ENCODE measurements around the gene PTPRK. TPM values are rescaled to one million over a fixed set of nuclear protein-coding genes. Genes with fewer than 3 reads are reported as not detected.

Gene PTPRK
- total RNA-seq, 2 experiments from 2014 or later: 1.8 to 2.2 TPM

GRCh38 chr6:128305228-128305627, 215.2 kb downstream of the PTPRK start:
- Mint-ChIP-seq H3K9me3 (no peaks in the 10 kb centered on the region), H3K36me3 (no peaks in the 10 kb centered on the region), H3K27me3 (no peaks in the 10 kb centered on the region), H3K4me1 (ENCODE audit: low read depth) (no peaks in the 10 kb centered on the region), H3K4me3 (no peak overlapping the region), H3K27ac (no peak overlapping the region)
- DNase-seq: no peak
- ChIA-PET CTCF (no interaction called here), POLR2A (no interaction called here)
- intact Hi-C loops (cut with micrococcal nuclease): no loop called here

GRCh38 chr6:128303870-128304269, 216.5 kb downstream of the PTPRK start:
- H3K9me3 Mint-ChIP-seq: peaks cover 3% of the 10 kb centered on the region
- DNase-seq: no peak
- ChIA-PET POLR2A (no interaction called here), CTCF (interaction anchor here (1.5 kb wide), 1 partner anchor 24 kb away, joined by 3 read pairs; no protein-coding TSS in a partner anchor)
- H3K36me3 Mint-ChIP-seq: peaks cover 2% of the 10 kb centered on the region
- intact Hi-C loops (cut with micrococcal nuclease): no loop called here
- no peak overlapping the region for H3K4me3 Mint-ChIP-seq
- no peak overlapping the region for H3K27ac Mint-ChIP-seq
- H3K27me3 Mint-ChIP-seq: no peaks in the 10 kb centered on the region
- no peaks in the 10 kb centered on the region for H3K4me1 Mint-ChIP-seq (ENCODE audit: low read depth)

GRCh38 chr6:128302942-128303341, 217.5 kb downstream of the PTPRK start:
- Mint-ChIP-seq H3K27me3 (no peaks in the 10 kb centered on the region), H3K27ac (no peak overlapping the region), H3K4me3 (no peak overlapping the region), H3K4me1 (ENCODE audit: low read depth) (no peaks in the 10 kb centered on the region), H3K36me3 (peaks cover 2% of the 10 kb centered on the region), H3K9me3 (peaks cover 3% of the 10 kb centered on the region)
- ChIA-PET POLR2A (no interaction called here), CTCF (no interaction called here)
- intact Hi-C loops (cut with micrococcal nuclease): no loop called here
- no peak for DNase-seq

- POLR2A ChIA-PET: no interaction called here
- Mint-ChIP-seq H3K4me1 (ENCODE audit: low read depth) (no peaks in the 10 kb centered on the region), H3K27me3 (no peaks in the 10 kb centered on the region), H3K4me3 (no peak overlapping the region), H3K27ac (no peak overlapping the region), H3K9me3 (peaks cover 7% of the 10 kb centered on the region), H3K36me3 (peaks cover 5% of the 10 kb centered on the region)
- intact Hi-C loops (cut with micrococcal nuclease): no loop called here
- CTCF ChIA-PET: interaction anchor here (0.6 kb wide), 1 partner anchor 53 kb away, joined by 3 read pairs; no protein-coding TSS in a partner anchor
- no peak for DNase-seq
Measured at GRCh38 chr6:128295670-128296069, 224.7 kb downstream of the PTPRK start.

GRCh38 chr6:128290221-128290620, 230.2 kb downstream of the PTPRK start:
- Mint-ChIP-seq H3K27ac (no peak overlapping the region), H3K4me1 (ENCODE audit: low read depth) (no peaks in the 10 kb centered on the region), H3K4me3 (no peak overlapping the region), H3K9me3 (no peaks in the 10 kb centered on the region), H3K36me3 (no peaks in the 10 kb centered on the region), H3K27me3 (no peaks in the 10 kb centered on the region)
- CTCF ChIA-PET: no interaction called here
- intact Hi-C loops (cut with micrococcal nuclease): no loop called here
- DNase-seq: no peak
- POLR2A ChIA-PET: no interaction called here

GRCh38 chr6:128284128-128284527, 236.3 kb downstream of the PTPRK start:
- H3K4me1 Mint-ChIP-seq (ENCODE audit: low read depth): no peaks in the 10 kb centered on the region
- H3K36me3 Mint-ChIP-seq: no peaks in the 10 kb centered on the region
- POLR2A ChIA-PET: no interaction called here
- no peak overlapping the region for H3K4me3 Mint-ChIP-seq
- H3K27ac Mint-ChIP-seq: no peak overlapping the region
- no peaks in the 10 kb centered on the region for H3K27me3 Mint-ChIP-seq
- intact Hi-C loops (cut with micrococcal nuclease): no loop called here
- no peaks in the 10 kb centered on the region for H3K9me3 Mint-ChIP-seq
- CTCF ChIA-PET: no interaction called here
- no peak for DNase-seq

- Mint-ChIP-seq H3K4me1 (ENCODE audit: low read depth) (no peaks in the 10 kb centered on the region), H3K27ac (no peak overlapping the region), H3K4me3 (no peak overlapping the region), H3K36me3 (no peaks in the 10 kb centered on the region), H3K9me3 (no peaks in the 10 kb centered on the region), H3K27me3 (no peaks in the 10 kb centered on the region)
- ChIA-PET CTCF (interaction anchor here (1.1 kb wide), 1 partner anchor 428 kb away, joined by 3 read pairs; no protein-coding TSS in a partner anchor), POLR2A (no interaction called here)
- DNase-seq: no peak
- intact Hi-C loops (cut with micrococcal nuclease): no loop called here
Measured at GRCh38 chr6:128282961-128283360, 237.4 kb downstream of the PTPRK start.

GRCh38 chr6:128280960-128281359, 239.4 kb downstream of the PTPRK start:
- Mint-ChIP-seq H3K27me3 (no peaks in the 10 kb centered on the region), H3K27ac (no peak overlapping the region), H3K4me3 (no peak overlapping the region), H3K36me3 (no peaks in the 10 kb centered on the region), H3K9me3 (no peaks in the 10 kb centered on the region), H3K4me1 (ENCODE audit: low read depth) (no peaks in the 10 kb centered on the region)
- ChIA-PET POLR2A (no interaction called here), CTCF (no interaction called here)
- no peak for DNase-seq
- intact Hi-C loops (cut with micrococcal nuclease): no loop called here

- CTCF ChIA-PET: no interaction called here
- POLR2A ChIA-PET: no interaction called here
- no peaks in the 10 kb centered on the region for H3K27me3 Mint-ChIP-seq
- no peak overlapping the region for H3K27ac Mint-ChIP-seq
- peaks cover 4% of the 10 kb centered on the region for H3K4me1 Mint-ChIP-seq (ENCODE audit: low read depth)
- no peaks in the 10 kb centered on the region for H3K9me3 Mint-ChIP-seq
- H3K4me3 Mint-ChIP-seq: no peak overlapping the region
- DNase-seq: no peak
- intact Hi-C loops (cut with micrococcal nuclease): no loop called here
- H3K36me3 Mint-ChIP-seq: no peaks in the 10 kb centered on the region
Measured at GRCh38 chr6:128280066-128280465, 240.3 kb downstream of the PTPRK start.

- Mint-ChIP-seq H3K9me3 (no peaks in the 10 kb centered on the region), H3K36me3 (no peaks in the 10 kb centered on the region), H3K27me3 (no peaks in the 10 kb centered on the region), H3K27ac (no peak overlapping the region), H3K4me1 (ENCODE audit: low read depth) (peaks cover 6% of the 10 kb centered on the region), H3K4me3 (no peak overlapping the region)
- ChIA-PET POLR2A (no interaction called here), CTCF (interaction anchor here (0.7 kb wide), 1 partner anchor 424 kb away, joined by 5 read pairs; no protein-coding TSS in a partner anchor)
- intact Hi-C loops (cut with micrococcal nuclease): no loop called here
- DNase-seq: no peak
Measured at GRCh38 chr6:128278836-128279235, 241.6 kb downstream of the PTPRK start.

- no peak for DNase-seq
- no peaks in the 10 kb centered on the region for H3K36me3 Mint-ChIP-seq
- no peaks in the 10 kb centered on the region for H3K27me3 Mint-ChIP-seq
- CTCF ChIA-PET: no interaction called here
- H3K4me1 Mint-ChIP-seq (ENCODE audit: low read depth): peaks cover 6% of the 10 kb centered on the region
- H3K9me3 Mint-ChIP-seq: no peaks in the 10 kb centered on the region
- intact Hi-C loops (cut with micrococcal nuclease): no loop called here
- POLR2A ChIA-PET: no interaction called here
- no peak overlapping the region for H3K27ac Mint-ChIP-seq
- H3K4me3 Mint-ChIP-seq: no peak overlapping the region
Measured at GRCh38 chr6:128277379-128277778, 243.0 kb downstream of the PTPRK start.

- peaks cover 6% of the 10 kb centered on the region for H3K4me1 Mint-ChIP-seq (ENCODE audit: low read depth)
- H3K27ac Mint-ChIP-seq: no peak overlapping the region
- no peak overlapping the region for H3K4me3 Mint-ChIP-seq
- no peaks in the 10 kb centered on the region for H3K36me3 Mint-ChIP-seq
- POLR2A ChIA-PET: no interaction called here
- CTCF ChIA-PET: no interaction called here
- intact Hi-C loops (cut with micrococcal nuclease): no loop called here
- H3K9me3 Mint-ChIP-seq: no peaks in the 10 kb centered on the region
- H3K27me3 Mint-ChIP-seq: no peaks in the 10 kb centered on the region
- DNase-seq: no peak
Measured at GRCh38 chr6:128276311-128276710, 244.1 kb downstream of the PTPRK start.

GRCh38 chr6:128275681-128276080, 244.7 kb downstream of the PTPRK start:
- no peak for DNase-seq
- CTCF ChIA-PET: no interaction called here
- intact Hi-C loops (cut with micrococcal nuclease): no loop called here

GRCh38 chr6:128275030-128275429, 245.4 kb downstream of the PTPRK start:
- Mint-ChIP-seq H3K27ac (no peak overlapping the region), H3K4me1 (ENCODE audit: low read depth) (peaks cover 6% of the 10 kb centered on the region), H3K9me3 (no peaks in the 10 kb centered on the region), H3K27me3 (no peaks in the 10 kb centered on the region), H3K36me3 (no peaks in the 10 kb centered on the region), H3K4me3 (no peak overlapping the region)
- DNase-seq: no peak
- POLR2A ChIA-PET: no interaction called here
- CTCF ChIA-PET: no interaction called here
- intact Hi-C loops (cut with micrococcal nuclease): no loop called here

More at GRCh38 chr6:128275681-128276080, 244.7 kb downstream of the PTPRK start:
- no peak overlapping the region for H3K4me3 Mint-ChIP-seq
- no peak overlapping the region for H3K27ac Mint-ChIP-seq
- H3K4me1 Mint-ChIP-seq (ENCODE audit: low read depth): peaks cover 6% of the 10 kb centered on the region
- no peaks in the 10 kb centered on the region for H3K27me3 Mint-ChIP-seq
- POLR2A ChIA-PET: no interaction called here
- H3K9me3 Mint-ChIP-seq: no peaks in the 10 kb centered on the region
- H3K36me3 Mint-ChIP-seq: no peaks in the 10 kb centered on the region

Measured in activated CD4-positive, alpha-beta memory T cell treated with anti-CD3 and anti-CD28 coated beads for 36 hours (primary cell).